ENCODE measurements around the gene ZNF165.
"Not testable (repeated sequence)": the region's sequence is repeated elsewhere in the genome, so short reads cannot be mapped to it uniquely, and the experiment has no call there.

The ZNF165 gene

GRCh38 chr6:28121876-28122275, 41.5 kb downstream of the ZNF165 start:
- DNase-seq (ENCODE audit: low read depth in 3 of 3) = no peak

GRCh38 chr6:28122283-28122682, 41.9 kb downstream of the ZNF165 start:
- not testable (repeated sequence) for DNase-seq (ENCODE audit: low read depth in 3 of 3)

- peak in 2 of 3 experiments; percentile 49 to 53 for DNase-seq (ENCODE audit: low read depth in 3 of 3)
These were observed 44.1 kb downstream of the ZNF165 start, which contains the start of gene ZSCAN16 for GRCh38 chr6:28124350-28124970. Gene ZSCAN16, plus strand, starts transcription at chr6:28124609. Its CDS starts 835 bp downstream, at chr6:28125444.

- DNase-seq (ENCODE audit: low read depth in 3 of 3) = no peak
These were observed 44.6 kb downstream of the ZNF165 start for GRCh38 chr6:28124971-28125353.

GRCh38 chr6:28125401-28125800, 45.0 kb downstream of the ZNF165 start:
- DNase-seq (ENCODE audit: low read depth in 3 of 3) = no peak

GRCh38 chr6:28134015-28134414, 53.6 kb downstream of the ZNF165 start:
- DNase-seq (ENCODE audit: low read depth in 3 of 3) = no peak

GRCh38 chr6:28134716-28135115, 54.3 kb downstream of the ZNF165 start:
- DNase-seq (ENCODE audit: low read depth in 3 of 3) = no peak

GRCh38 chr6:28135393-28135792, 55.0 kb downstream of the ZNF165 start:
- DNase-seq (ENCODE audit: low read depth in 3 of 3) = no peak

- DNase-seq (ENCODE audit: low read depth in 3 of 3) = peak; percentile 49 to 57 (median 54)
These were observed 56.5 kb downstream of the ZNF165 start for GRCh38 chr6:28136585-28137504.

- no peak for DNase-seq (ENCODE audit: low read depth in 3 of 3)
These were observed 57.2 kb downstream of the ZNF165 start for GRCh38 chr6:28137505-28137981.
